GM13977 (cell line): ENCODE results near the gene CD300E.
"Not testable (repeated sequence)": the region's sequence is repeated elsewhere in the genome, so short reads cannot be mapped to it uniquely, and the experiment has no call there.

ENCODE experiments used
- DNase-seq: peaks from one replicate; pipeline ENCODE4 v3.0.0; 2012; ENCODE audit warnings: low spot score
- CTCF ChIP-seq: IDR thresholded peaks from 2 replicates; pipeline ENCODE4 v1.5.1; 2012; ENCODE audit warnings: mild to moderate bottlenecking, control low read depth; ENCODE audit not compliant: insufficient read depth; ENCODE audit errors: extremely low read depth, missing control alignments
- in situ Hi-C: fragments of 300-500 bp; cut with MboI; formaldehyde crosslinking; loops from one replicate; pipeline ENCODE4 v1.12.0; 2022; ENCODE audit warnings: low sequenced_read_pairs, low pct_unique_long_range_greater_than_20kb, mixed read lengths, inconsistent platforms; ENCODE audit not compliant: unreplicated experiment

The CD300E gene

GRCh38 chr17:74631468-74632450 lies 8.2 kb upstream of the CD300E start:
- in situ Hi-C loops: no loop called here
- no peak for TF ChIP-seq CTCF
- peak; percentile 55 for DNase-seq

- DNase-seq, in situ Hi-C loops: not testable (repeated sequence)
Measured at GRCh38 chr17:74630251-74630650, 6.7 kb upstream of the CD300E start.

GRCh38 chr17:74625661-74626060 lies 2.1 kb upstream of the CD300E start:
- TF ChIP-seq CTCF: no peak
- in situ Hi-C loops: no loop called here
- DNase-seq: no peak

- no peak for DNase-seq
- TF ChIP-seq CTCF: no peak
- in situ Hi-C loops: no loop called here
Measured at GRCh38 chr17:74624131-74624530, 593 bp upstream of the CD300E start.

GRCh38 chr17:74619077-74619673 lies 4.4 kb downstream of the CD300E start:
- no peak for DNase-seq
- no peak for TF ChIP-seq CTCF
- in situ Hi-C loops: no loop called here

- TF ChIP-seq CTCF: no peak
- in situ Hi-C loops: no loop called here
- DNase-seq: no peak
Measured at GRCh38 chr17:74618451-74618850, 5.1 kb downstream of the CD300E start.

GRCh38 chr17:74616696-74617095 lies 6.8 kb downstream of the CD300E start:
- DNase-seq: no peak
- TF ChIP-seq CTCF: no peak
- in situ Hi-C loops: no loop called here
